ENCODE measurements around the gene EEF1E1. TPM values are rescaled to one million over a fixed set of nuclear protein-coding genes. Genes with fewer than 3 reads are reported as not detected.

EEF1E1 gene
- total RNA-seq, 4 donors from 2014 or later = 14.7 to 44.1 (median 20.5) TPM

- DNase-seq (ENCODE audit: low spot score in 2 of 2) = no peak
- Histone ChIP-seq H3K4me1 (peaks cover 0 to 4% (median 1%) of the 10 kb centered on the region in 4 donors), H3K4me3 (no peak overlapping the region), H3K36me3 (no peaks in the 10 kb centered on the region), H3K27me3 (no peaks in the 10 kb centered on the region), H3K9me3 (no peaks in the 10 kb centered on the region), H3K27ac (no peak overlapping the region)
- WGBS, 2 donors = 55 to 65% methylated on average over 3 of the region's 3 CpGs
- TF ChIP-seq EP300 (IDR thresholded peaks at IDR 0.05) (no peak), CTCF (IDR thresholded peaks at IDR 0.05) (no peak), POLR2A (IDR thresholded peaks at IDR 0.05) (no peak)
Observed at GRCh38 chr6:8069631-8070284, 32.6 kb downstream of the EEF1E1 start.

DNA sequence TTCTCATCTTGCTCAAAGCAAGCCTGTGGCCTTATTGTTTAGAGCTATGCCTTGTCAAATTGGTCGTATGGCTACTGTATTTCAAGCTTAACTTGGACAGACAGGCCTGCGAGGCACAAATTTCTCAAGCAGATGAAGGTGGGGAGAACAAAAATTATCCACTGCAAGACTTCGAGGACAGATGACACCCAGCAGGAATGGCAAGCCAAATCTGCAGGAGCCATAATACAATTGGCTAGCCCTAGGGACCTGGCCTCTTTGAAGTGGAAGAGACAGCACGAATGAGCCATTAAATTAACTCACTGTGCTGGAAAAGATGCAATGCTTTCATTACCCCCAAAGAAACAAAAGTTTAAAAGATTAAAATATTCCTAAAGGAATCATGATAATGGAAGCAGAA is 33.2 kb downstream of the EEF1E1 start:
- H3K9me3 ChIP-seq = no peaks in the 10 kb centered on the region
- no peak for TF ChIP-seq EP300 (IDR thresholded peaks at IDR 0.05)
- peaks cover 0 to 6% (median 3%) of the 10 kb centered on the region in 4 donors for H3K4me1 ChIP-seq
- DNase-seq (ENCODE audit: low spot score in 2 of 2) = no peak
- no peak overlapping the region for H3K27ac ChIP-seq
- 48 to 49% methylated on average over 4 of the region's 4 CpGs for WGBS, 2 donors
- H3K4me3 ChIP-seq = no peak overlapping the region
- H3K27me3 ChIP-seq = no peaks in the 10 kb centered on the region
- H3K36me3 ChIP-seq = no peaks in the 10 kb centered on the region

- Histone ChIP-seq H3K4me1 (peaks cover 0 to 19% (median 4%) of the 10 kb centered on the region in 4 donors), H3K27me3 (no peaks in the 10 kb centered on the region), H3K4me3 (no peak overlapping the region), H3K27ac (no peak overlapping the region), H3K36me3 (peaks cover 0 to 9% (median 0%) of the 10 kb centered on the region in 3 donors), H3K9me3 (no peaks in the 10 kb centered on the region)
- DNase-seq (ENCODE audit: low spot score in 2 of 2) = no peak
- WGBS, 2 donors = 88 to 90% methylated on average over 4 of the region's 4 CpGs
- no peak for TF ChIP-seq POLR2A (IDR thresholded peaks at IDR 0.05)
- TF ChIP-seq CTCF (IDR thresholded peaks at IDR 0.05) = no peak
- TF ChIP-seq EP300 (IDR thresholded peaks at IDR 0.05) = no peak
Observed at GRCh38 chr6:8066108-8066507, 36.2 kb downstream of the EEF1E1 start.

DNA sequence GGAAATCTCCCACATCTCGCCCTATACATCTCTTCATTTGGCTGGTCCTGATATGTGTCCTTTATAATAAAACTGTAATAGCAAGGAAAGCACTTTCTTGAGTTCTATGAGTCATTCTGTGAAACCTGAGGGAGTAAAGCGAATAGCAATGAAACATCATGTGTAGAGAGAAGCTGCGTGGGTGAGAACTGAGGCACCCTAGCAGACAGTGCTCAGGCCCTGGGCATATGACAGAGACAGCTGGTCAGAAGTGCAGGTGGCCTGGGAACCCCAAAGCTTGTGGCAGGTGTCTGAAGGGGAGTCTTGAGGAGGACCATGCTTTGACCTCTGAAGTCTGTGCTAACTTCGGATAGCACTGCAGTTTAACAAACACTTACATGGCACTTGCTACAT is 36.8 kb downstream of the EEF1E1 start:
- H3K4me3 ChIP-seq = no peak overlapping the region
- peak overlapping the region in 1 of 4 donors; percentile 85 for H3K27ac ChIP-seq
- WGBS, 2 donors = 94 to 95% methylated on average over 4 of the region's 4 CpGs
- DNase-seq (ENCODE audit: low spot score in 2 of 2) = no peak
- H3K9me3 ChIP-seq = no peaks in the 10 kb centered on the region
- no peak for TF ChIP-seq POLR2A (IDR thresholded peaks at IDR 0.05)
- TF ChIP-seq CTCF (IDR thresholded peaks at IDR 0.05) = no peak
- H3K27me3 ChIP-seq = no peaks in the 10 kb centered on the region
- H3K4me1 ChIP-seq = peaks cover 0 to 19% (median 4%) of the 10 kb centered on the region in 4 donors
- H3K36me3 ChIP-seq = peaks cover 0 to 15% (median 0%) of the 10 kb centered on the region in 3 donors

GRCh38 chr6:8064638-8065518 is 37.5 kb downstream of the EEF1E1 start:
- H3K9me3 ChIP-seq = no peaks in the 10 kb centered on the region
- H3K27me3 ChIP-seq = no peaks in the 10 kb centered on the region
- peaks cover 0 to 21% (median 0%) of the 10 kb centered on the region in 3 donors for H3K36me3 ChIP-seq
- no peak for DNase-seq (ENCODE audit: low spot score in 2 of 2)
- H3K4me3 ChIP-seq = peak overlapping the region; percentile 54 to 84 (median 68)
- WGBS, 2 donors = 84 to 89% methylated on average over 7 of the region's 7 CpGs
- peaks cover 0 to 19% (median 4%) of the 10 kb centered on the region in 4 donors for H3K4me1 ChIP-seq
- TF ChIP-seq EP300 (IDR thresholded peaks at IDR 0.05) (no peak), POLR2A (IDR thresholded peaks at IDR 0.05) (no peak), CTCF (IDR thresholded peaks at IDR 0.05) (no peak)
- peak overlapping the region; percentile 47 to 93 (median 87) for H3K27ac ChIP-seq

Data from tibial nerve (tissue), 4 donors.